OCI-LY1 (cell line): Measurements from ENCODE around the gene OMD.

Experiments
- CTCF ChIP-seq: fragments of 200-600 bp; sonication (generic), shearing (Covaris generic); IDR thresholded peaks from 2 replicates; pipeline ENCODE4 v1.5.1; 2017; ENCODE audit warnings: mild to moderate bottlenecking, antibody characterized with exemption, low read length, moderate library complexity, mixed read lengths
- EZH2 ChIP-seq: fragments of 200-600 bp; sonication (generic), shearing (Covaris generic); IDR thresholded peaks from 2 replicates; pipeline ENCODE4 v1.8.0; 2017; ENCODE audit warnings: borderline replicate concordance, mixed run types, mild to moderate bottlenecking, antibody characterized with exemption, low read length, moderate library complexity, mixed read lengths

GRCh38 chr9:92438900-92439526 is 14.7 kb upstream of the OMD start:
- TF ChIP-seq CTCF: peak; percentile 31
- TF ChIP-seq EZH2: no peak
